ENCODE data around the gene ENHO. TPM values are rescaled to one million over a fixed set of nuclear protein-coding genes. Genes with fewer than 3 reads are reported as not detected.

Gene ENHO
- polyA plus RNA-seq, 6 donors from 2014 or later = not detected

DNA sequence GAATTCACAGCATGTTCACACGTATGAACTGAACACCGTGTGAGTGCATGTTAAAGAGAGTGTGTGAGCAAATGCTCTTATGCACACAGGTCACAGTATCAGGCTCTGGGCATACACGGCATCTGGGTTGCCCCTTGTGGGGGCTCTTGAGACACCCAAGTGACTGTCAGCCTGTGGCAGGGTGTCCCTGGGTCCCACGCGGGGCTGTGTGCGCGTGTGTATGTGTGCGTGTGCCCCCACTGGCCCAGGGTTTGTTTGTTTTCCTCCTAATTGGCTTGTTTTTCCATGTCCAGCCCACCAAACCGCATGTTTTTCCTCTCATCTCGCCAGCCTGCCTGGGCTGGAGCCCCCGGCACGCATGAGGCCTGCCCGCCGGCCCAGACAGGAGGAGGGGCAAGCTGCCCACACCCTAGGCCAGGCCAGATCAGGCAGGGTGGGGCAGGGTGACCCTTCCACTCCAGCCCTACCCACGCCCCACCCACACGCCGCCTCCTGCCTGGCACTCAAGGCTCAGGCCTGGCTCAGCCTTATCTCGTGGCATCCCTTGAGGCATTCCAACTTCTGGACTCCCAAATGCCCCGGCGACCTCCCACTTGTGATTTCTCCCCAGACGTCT is 37.9 kb upstream of the ENHO start:
- ATAC-seq (ENCODE audit: low read depth in 2 of 2) (no peak), DNase-seq (no peak)
- Mint-ChIP-seq H3K4me3 (no peak overlapping the region), H3K9me3 (peaks cover 0 to 18% (median 9%) of the 10 kb centered on the region in 7 donors), H3K27ac (no peak overlapping the region), H3K36me3 (peaks cover 0 to 8% of the 10 kb centered on the region in 2 donors), H3K4me1 (peaks cover 0 to 9% (median 0%) of the 10 kb centered on the region in 3 donors), H3K27me3 (peaks cover 60 to 93% (median 88%) of the 10 kb centered on the region in 3 donors)

DNA sequence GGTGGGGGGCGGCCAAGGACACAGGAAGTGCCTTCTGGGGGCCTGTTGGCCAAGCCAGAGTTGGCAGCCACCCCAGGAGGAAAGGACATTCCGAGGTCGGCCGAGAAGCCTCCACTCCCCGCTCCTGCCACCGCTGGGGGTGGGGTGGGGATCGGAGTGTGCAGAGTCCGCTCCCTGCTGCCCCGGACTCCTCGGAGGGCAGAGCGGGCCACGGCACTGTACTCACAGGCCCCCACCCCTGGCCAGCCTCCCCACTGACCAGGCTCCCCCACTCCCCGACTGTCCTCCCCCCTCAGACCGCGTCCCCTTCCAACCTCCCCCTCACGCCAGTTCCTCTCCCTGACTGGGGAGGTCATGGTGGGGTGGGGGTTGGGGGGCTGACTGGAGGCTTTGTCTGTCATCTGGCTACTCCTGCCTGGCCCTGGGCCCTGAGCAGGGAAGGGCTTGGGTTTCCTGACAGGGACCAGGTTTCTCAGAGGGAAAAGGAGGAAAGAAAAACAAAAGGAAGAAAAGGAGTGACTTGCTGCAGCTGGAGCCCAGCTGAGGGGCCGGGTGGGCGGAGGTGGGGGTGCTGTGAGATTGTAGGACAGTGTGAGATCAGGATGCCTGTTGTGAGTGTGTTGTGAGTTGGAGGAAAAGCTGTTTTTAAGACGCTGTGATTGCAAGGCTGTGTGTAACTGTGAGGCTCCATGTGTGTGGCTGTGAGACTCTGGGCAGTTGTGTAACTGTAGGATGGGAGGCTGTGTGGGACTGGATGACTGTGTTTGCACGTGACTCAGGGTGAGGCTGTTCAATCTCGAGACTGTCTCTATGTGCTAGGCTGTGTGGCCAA is 37.0 kb upstream of the ENHO start:
- Mint-ChIP-seq H3K27me3 (peaks cover 58 to 91% (median 87%) of the 10 kb centered on the region in 3 donors), H3K9me3 (peaks cover 0 to 18% (median 9%) of the 10 kb centered on the region in 7 donors), H3K4me1 (peaks cover 0 to 9% (median 0%) of the 10 kb centered on the region in 3 donors), H3K27ac (peak overlapping the region in 1 of 6 donors; percentile 56), H3K36me3 (peaks cover 0 to 8% of the 10 kb centered on the region in 2 donors), H3K4me3 (peak overlapping the region in 1 of 8 donors; percentile 53)
- no peak for ATAC-seq (ENCODE audit: low read depth in 2 of 2)
- no peak for DNase-seq

DNA sequence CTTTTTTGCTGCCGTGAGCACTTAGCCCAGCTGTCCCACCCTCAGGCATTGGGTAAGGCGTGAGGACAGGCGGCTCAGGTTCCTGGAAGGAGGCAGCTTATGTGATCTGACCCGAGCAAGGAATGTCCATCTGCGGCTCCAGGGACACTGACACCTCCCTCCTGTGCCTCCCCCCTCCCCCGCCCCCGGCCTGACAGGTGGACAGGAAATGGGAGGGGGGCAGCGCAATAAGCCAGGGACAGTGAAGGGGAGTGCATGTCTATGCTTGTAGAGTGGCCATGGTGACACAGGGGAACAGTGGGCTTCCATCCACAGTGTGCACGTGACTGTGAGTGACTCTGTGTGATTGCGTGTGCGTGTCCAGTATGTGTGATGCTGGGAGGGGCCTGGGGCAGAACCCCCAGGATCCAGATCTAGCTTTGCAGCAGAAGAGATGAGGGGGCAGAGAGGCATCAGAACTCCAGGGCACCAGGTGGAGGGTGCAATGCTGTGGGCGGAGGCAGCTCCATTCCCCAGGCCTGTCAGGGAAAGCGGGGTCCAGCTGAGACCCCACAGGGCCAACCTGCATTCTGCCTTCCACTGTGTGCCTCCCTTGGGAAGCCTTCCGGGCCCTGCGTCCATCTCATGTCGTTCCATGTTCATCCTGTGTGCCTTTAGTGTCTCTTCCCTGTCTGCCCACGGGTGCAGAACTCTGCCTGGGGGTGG is 36.3 kb upstream of the ENHO start:
- Mint-ChIP-seq H3K27me3 (peaks cover 59 to 90% (median 89%) of the 10 kb centered on the region in 3 donors), H3K4me3 (no peak overlapping the region), H3K36me3 (peaks cover 0 to 8% of the 10 kb centered on the region in 2 donors), H3K4me1 (peaks cover 0 to 9% (median 0%) of the 10 kb centered on the region in 3 donors), H3K9me3 (peaks cover 0 to 18% (median 9%) of the 10 kb centered on the region in 7 donors), H3K27ac (no peak overlapping the region)
- DNase-seq (no peak), ATAC-seq (ENCODE audit: low read depth in 2 of 2) (no peak)

DNA sequence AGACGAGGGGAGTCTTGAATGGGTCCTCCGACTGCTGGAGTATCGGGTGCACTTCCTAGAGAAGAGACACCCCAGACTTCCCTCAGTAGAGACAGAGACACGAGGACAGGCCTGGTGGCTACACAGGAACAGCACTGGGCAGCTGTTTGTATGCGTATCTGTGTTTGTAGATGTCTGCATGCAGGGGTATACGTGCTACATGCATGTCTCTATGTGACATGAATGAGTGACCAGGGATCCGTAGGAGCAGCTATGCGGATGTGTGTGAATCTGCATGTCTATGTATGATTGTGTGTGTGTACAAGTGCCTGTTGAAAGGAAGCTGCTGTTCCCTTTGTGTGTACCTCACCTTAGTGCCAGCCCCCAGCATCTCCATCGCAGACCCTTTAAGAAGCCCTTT is 35.6 kb upstream of the ENHO start:
- Mint-ChIP-seq H3K36me3 (peaks cover 0 to 8% of the 10 kb centered on the region in 2 donors), H3K4me3 (no peak overlapping the region), H3K27me3 (peaks cover 52 to 83% (median 83%) of the 10 kb centered on the region in 3 donors), H3K27ac (no peak overlapping the region), H3K9me3 (peaks cover 0 to 18% (median 9%) of the 10 kb centered on the region in 7 donors), H3K4me1 (peaks cover 0 to 5% (median 0%) of the 10 kb centered on the region in 3 donors)
- no peak for ATAC-seq (ENCODE audit: low read depth in 2 of 2)
- DNase-seq = no peak

DNA sequence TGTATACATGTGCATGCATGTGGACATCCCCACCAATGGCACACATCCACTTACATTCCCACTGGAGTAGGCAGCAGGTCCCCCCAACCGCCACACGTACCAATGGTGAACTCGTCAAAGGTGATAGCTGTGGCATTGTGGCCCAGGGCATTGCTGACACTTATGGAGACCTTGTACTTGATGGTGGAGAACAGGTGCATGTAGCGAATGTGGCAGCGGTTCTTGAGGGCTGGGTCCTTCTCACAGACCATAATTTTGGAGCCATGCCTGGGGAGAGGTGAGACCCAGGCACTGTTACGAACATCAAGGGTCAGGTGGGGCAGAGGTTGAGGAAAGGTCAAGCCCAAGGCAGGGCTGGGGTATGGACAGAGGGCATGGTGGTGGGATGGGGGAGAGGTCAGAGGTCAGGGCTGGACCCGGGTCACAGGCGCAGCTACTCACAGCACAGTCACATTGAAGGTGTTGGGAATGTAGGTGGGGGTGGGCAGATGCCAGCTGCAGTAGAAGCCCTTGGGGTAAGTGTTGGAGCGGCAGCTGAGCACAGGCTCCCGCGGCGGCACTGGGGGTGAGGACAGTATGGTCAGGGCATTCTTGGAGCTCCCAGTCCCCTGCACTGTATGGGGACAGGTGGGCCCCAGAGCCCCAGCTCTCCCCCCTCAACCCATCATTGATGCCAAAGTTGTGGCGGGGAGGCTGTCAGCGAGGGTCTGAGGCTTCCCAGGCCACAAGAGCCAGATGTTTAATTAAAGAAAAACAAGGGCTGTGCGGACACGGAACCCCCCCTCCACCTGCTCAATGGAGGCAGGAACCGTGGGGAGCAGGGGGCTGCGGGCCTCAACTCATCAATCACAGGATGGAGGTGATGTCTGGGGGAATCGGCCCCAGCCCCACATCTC is 34.9 kb upstream of the ENHO start:
- peaks cover 0 to 5% (median 0%) of the 10 kb centered on the region in 3 donors for H3K4me1 Mint-ChIP-seq
- H3K9me3 Mint-ChIP-seq = peaks cover 0 to 11% (median 7%) of the 10 kb centered on the region in 7 donors
- peaks cover 46 to 79% (median 76%) of the 10 kb centered on the region in 3 donors for H3K27me3 Mint-ChIP-seq
- peaks cover 0 to 3% of the 10 kb centered on the region in 2 donors for H3K36me3 Mint-ChIP-seq
- H3K27ac Mint-ChIP-seq = no peak overlapping the region
- H3K4me3 Mint-ChIP-seq = no peak overlapping the region
- no peak for ATAC-seq (ENCODE audit: low read depth in 2 of 2)
- no peak for DNase-seq

DNA sequence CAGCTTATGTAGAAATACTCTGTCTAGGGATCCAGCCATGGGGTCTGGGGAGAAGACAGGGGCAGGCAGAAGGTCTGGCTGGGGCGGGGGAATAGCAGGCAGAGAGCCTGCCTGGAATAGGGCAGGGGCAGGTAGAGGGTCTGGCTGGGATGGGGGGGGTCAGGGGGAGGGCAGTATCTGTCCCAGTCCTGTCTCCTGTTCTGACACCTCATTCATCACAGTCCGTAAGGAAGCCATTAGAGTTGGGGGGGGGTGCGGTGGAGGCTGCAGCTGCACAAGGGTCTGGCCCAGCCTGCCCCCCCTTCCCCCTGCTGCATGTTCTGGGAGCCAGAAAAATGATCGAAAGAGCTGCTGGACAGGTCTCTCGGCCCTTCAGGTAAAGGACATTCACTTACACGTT is 34.2 kb upstream of the ENHO start:
- DNase-seq = no peak
- Mint-ChIP-seq H3K27ac (no peak overlapping the region), H3K27me3 (peaks cover 43 to 78% (median 72%) of the 10 kb centered on the region in 3 donors), H3K36me3 (no peaks in the 10 kb centered on the region), H3K4me1 (peaks cover 0 to 5% (median 0%) of the 10 kb centered on the region in 3 donors), H3K9me3 (peaks cover 0 to 6% (median 4%) of the 10 kb centered on the region in 7 donors), H3K4me3 (no peak overlapping the region)
- no peak for ATAC-seq (ENCODE audit: low read depth in 2 of 2)

DNA sequence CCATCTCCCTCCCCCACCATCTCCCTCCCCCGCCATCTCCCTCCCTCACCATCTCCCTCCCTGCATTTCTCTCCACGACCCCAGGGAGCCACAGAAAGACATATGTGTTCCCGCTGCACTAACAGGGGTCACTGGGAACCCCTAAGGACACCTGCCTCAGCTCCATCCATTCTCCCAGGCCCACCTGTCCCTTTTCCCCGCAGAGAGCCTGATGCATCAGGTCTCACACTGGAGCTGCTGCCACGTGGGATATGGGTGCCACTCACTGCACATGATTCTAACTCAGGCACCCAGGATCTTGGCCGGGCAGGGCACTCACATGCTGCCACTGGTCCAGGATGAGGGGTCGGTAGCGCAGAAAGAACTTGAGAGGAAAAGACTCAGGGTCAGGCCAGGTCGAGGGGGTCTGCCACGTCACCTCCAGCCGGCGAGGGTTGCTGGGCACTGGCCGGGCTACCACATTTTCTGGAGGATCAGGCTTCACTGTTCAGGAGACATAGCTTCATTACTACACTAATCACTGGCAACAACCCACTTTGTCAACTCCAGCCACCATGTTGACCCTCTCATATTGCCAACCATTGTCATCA is 33.2 kb upstream of the ENHO start:
- H3K27me3 Mint-ChIP-seq = peaks cover 35 to 75% (median 66%) of the 10 kb centered on the region in 3 donors
- H3K27ac Mint-ChIP-seq = no peak overlapping the region

DNA sequence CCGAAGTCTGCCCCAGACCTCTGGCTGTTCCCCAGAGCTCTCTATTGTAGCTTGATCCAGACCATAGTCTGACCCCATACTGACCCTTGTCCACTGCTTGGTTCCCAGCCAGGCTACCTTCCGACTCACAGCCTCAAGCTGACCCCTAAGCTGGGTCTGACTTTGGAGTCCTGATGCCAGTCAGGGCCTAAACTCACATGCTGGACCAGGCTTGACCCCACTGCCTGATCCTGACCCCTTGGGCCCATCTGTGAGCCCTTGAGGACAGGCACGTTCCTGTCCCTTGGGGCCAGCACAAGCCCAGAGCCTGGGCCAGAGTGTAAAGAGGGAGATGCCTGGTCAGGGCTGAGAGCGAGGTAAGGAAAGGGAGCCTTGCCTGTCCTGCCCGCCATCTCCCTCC is 32.7 kb upstream of the ENHO start:
- Mint-ChIP-seq H3K4me1 (peaks cover 0 to 5% (median 0%) of the 10 kb centered on the region in 3 donors), H3K27me3 (peaks cover 34 to 69% (median 61%) of the 10 kb centered on the region in 3 donors), H3K4me3 (no peak overlapping the region), H3K9me3 (peaks cover 0 to 2% (median 0%) of the 10 kb centered on the region in 7 donors), H3K36me3 (no peaks in the 10 kb centered on the region), H3K27ac (no peak overlapping the region)
- no peak for ATAC-seq (ENCODE audit: low read depth in 2 of 2)
- DNase-seq = no peak

More for the DNA sequence above, 33.2 kb upstream of the ENHO start:
- H3K4me1 Mint-ChIP-seq = peaks cover 0 to 5% (median 0%) of the 10 kb centered on the region in 3 donors
- ATAC-seq (ENCODE audit: low read depth in 2 of 2) (no peak), DNase-seq (no peak)
- no peak overlapping the region for H3K4me3 Mint-ChIP-seq
- H3K36me3 Mint-ChIP-seq = no peaks in the 10 kb centered on the region
- peaks cover 0 to 2% (median 0%) of the 10 kb centered on the region in 7 donors for H3K9me3 Mint-ChIP-seq

DNA sequence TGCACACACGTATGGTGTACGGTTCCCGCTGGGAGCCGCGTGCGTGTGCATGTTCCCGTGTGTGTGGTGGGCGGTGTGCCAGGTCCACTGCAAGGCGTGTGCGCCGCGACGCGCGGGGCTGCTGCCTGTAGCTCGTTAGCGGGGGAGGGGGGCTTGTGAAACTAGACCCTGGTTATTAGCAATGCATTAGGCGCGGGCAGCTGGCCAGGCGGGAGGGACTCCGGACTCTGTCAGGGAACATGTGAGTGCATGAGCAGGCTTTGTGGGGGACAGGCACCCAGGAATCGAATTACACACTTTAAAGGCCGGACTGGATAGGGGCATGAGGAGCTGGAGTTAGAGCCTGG is 32.2 kb upstream of the ENHO start:
- no peak for DNase-seq
- H3K9me3 Mint-ChIP-seq = peaks cover 0 to 2% (median 0%) of the 10 kb centered on the region in 7 donors
- H3K27ac Mint-ChIP-seq = no peak overlapping the region
- no peak for ATAC-seq (ENCODE audit: low read depth in 2 of 2)
- peak overlapping the region in 1 of 8 donors; percentile 42 for H3K4me3 Mint-ChIP-seq
- no peaks in the 10 kb centered on the region for H3K36me3 Mint-ChIP-seq
- peaks cover 0 to 1% (median 0%) of the 10 kb centered on the region in 3 donors for H3K4me1 Mint-ChIP-seq
- H3K27me3 Mint-ChIP-seq = peaks cover 30 to 64% (median 56%) of the 10 kb centered on the region in 3 donors

DNA sequence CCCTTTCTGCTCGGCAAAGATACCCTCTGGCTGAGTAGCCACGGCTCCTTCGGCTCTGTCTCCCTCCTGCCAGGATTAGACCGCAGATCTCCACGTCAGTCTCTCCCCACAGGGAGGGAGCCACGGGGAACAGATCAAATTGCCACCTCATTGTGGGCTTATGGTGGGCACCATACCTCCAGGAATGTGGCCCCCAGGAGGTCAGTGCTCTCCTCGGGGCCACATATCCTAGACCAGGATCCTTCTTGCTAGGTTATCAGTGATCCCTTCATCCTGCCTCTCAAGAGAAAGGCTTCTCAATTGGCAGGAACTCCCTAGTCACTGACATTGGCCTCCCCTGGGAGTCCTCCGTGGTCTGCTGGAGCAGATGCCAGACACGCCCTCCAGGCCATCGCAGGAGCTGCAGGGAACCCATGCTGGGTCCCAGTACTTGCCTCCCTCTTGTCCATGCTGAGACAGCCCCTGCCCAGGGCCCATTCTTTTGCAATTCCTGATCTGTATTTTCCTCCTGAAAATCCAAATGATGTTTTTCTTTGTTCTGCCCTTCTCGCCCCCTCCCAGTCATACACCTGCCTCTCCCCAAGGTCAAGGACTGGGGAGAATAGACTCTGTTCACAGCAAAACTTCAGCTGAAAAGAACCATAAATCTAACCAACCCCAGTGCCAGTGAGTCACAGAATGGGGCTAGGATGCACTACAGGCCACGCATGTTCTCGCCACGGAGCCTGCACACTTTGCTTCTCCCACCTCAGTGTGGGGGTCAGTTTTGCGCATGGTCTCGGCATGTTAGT is 31.6 kb upstream of the ENHO start:
- no peak for DNase-seq
- ATAC-seq (ENCODE audit: low read depth in 2 of 2) = no peak
- Mint-ChIP-seq H3K36me3 (no peaks in the 10 kb centered on the region), H3K4me1 (no peaks in the 10 kb centered on the region), H3K27ac (no peak overlapping the region), H3K9me3 (peaks cover 0 to 2% (median 0%) of the 10 kb centered on the region in 7 donors), H3K27me3 (peaks cover 29 to 58% (median 50%) of the 10 kb centered on the region in 3 donors), H3K4me3 (no peak overlapping the region)

DNA sequence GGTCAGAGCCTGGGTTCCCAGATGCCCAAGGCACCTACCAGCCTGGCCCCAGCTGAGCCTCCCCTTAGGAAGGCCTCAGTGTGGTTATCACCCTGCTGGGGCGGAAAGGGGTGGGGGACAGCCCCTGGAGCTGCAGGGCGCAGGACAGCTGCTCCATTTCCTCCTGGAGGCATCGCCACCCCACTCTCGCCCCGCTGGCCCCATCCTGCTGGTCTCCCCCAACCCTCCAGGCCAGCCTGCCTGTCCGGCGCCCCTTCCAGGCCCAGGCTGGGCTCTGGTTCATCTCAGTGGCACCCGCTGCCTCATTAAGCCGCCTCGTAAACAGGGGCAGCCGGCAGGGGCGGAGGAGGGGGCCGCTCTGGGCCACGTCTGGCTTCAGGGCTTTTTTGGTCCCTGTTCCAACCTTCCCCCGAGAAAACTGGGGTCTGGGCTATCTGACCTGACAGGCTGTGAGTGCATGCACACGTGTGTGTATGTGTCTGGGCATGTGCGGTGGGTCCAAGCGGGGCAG is 30.8 kb upstream of the ENHO start:
- H3K27me3 Mint-ChIP-seq = peaks cover 29 to 51% (median 45%) of the 10 kb centered on the region in 3 donors
- DNase-seq (no peak), ATAC-seq (ENCODE audit: low read depth in 2 of 2) (no peak)
- H3K4me3 Mint-ChIP-seq = no peak overlapping the region
- no peaks in the 10 kb centered on the region for H3K36me3 Mint-ChIP-seq
- no peaks in the 10 kb centered on the region for H3K9me3 Mint-ChIP-seq
- no peak overlapping the region for H3K27ac Mint-ChIP-seq
- H3K4me1 Mint-ChIP-seq = no peaks in the 10 kb centered on the region
